GM12891 (cell line): ENCODE data around the gene APOL6.

ENCODE experiments used
- POLR2A ChIP-seq: IDR thresholded peaks from 2 replicates; pipeline ENCODE4 v1.6.1; 2011; ENCODE audit warnings: low read depth, low read length, control low read depth
- POLR2AphosphoS5 ChIP-seq: IDR thresholded peaks from 2 replicates; pipeline ENCODE4 v1.6.1; 2011; ENCODE audit warnings: low read depth, low read length, control low read depth
- TAF1 ChIP-seq: IDR thresholded peaks from 2 replicates; pipeline ENCODE4 v1.6.1; 2011; ENCODE audit warnings: low read depth, low read length, control low read depth

DNA sequence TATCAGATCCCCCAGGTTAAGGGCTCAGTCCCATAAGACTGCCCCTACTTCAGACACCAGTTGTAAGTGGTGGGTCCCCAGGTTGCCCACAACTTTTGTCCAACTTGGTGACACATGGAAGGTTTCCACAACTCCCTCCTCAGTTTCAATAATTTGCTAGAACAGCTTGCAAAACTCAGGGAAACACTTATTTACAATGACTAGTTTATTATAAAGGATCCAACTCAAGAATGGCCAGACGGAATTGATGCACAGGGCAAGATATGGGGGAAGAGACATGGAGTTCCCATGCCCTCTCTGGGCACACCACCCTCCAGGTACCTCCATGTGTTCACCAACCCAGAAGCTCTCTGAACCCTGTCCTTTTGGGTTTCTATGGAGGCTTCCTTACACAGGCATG is 5.6 kb downstream of the APOL6 start:
- TF ChIP-seq TAF1 (no peak), POLR2A (no peak), POLR2AphosphoS5 (no peak)
